Right lobe of liver (tissue), 4 donors: ENCODE data around the gene FSTL4.

Source experiments
- POLR2A ChIP-seq: fragments of 450-650 bp; IDR thresholded peaks from one replicate; pipeline ENCODE4 v1.6.1; 2017; ENCODE audit warnings: antibody characterized with exemption, mild to moderate bottlenecking
- TF ChIP-seq, protein P1 (sequence below), 4 donors: fragments of 200-600 bp in 3 of 4; fragments of 450-650 bp in 1 of 4; IDR thresholded peaks; one replicate each; pipeline versions ENCODE4 v1.5.1 to v1.8.0; 2016 to 2022; ENCODE audit warnings: antibody characterized with exemption in 4 of 4, mild to moderate bottlenecking in 2 of 4
- donor health status: DM: no; HTN: no; CAD: no.
- donor health status: DM: no; HTN: no; CAD: no.
- donor health status: DM: no; HTN: yes; CAD: no.

DNA sequence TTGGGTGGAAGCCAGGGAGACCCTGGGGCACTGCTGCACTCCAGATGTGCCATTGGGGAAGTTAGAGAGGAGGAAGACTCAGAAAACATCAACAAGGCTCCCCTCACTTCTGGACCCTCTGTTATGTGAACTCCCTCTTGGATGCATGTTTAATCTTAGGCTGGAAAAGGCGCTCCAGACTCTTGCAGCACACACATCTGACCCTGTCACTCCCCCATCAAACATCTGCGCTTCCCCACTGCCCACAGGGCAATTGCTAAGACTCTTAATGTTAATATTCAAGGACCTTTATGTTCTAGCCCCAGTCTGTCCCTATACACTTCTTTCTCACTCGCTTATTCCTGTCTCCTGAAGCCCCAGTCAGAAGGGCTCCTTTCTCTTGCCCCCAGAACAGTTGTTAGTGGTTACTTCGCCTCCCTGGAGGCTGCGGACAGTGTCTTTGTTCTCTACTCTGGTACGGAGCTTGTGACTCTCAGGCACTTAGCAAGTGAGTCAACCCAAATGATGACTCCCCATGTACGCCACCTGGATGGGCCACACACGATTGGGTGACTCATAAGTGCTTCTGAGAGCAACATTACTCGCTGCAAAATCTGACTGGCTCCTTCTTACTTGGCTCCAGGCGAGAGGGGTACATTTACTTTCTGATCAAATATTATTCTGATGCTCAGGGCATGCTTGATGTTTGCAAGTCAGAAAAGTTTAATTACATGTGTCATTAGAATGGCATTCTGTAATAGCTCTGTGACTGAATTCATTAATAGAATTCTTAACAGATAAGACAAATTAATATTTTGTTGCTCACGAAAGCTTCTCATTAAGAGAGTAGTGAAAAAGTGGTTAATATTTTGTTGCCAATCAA is 366.9 kb downstream of the FSTL4 start:
- TF ChIP-seq, protein P1, sequence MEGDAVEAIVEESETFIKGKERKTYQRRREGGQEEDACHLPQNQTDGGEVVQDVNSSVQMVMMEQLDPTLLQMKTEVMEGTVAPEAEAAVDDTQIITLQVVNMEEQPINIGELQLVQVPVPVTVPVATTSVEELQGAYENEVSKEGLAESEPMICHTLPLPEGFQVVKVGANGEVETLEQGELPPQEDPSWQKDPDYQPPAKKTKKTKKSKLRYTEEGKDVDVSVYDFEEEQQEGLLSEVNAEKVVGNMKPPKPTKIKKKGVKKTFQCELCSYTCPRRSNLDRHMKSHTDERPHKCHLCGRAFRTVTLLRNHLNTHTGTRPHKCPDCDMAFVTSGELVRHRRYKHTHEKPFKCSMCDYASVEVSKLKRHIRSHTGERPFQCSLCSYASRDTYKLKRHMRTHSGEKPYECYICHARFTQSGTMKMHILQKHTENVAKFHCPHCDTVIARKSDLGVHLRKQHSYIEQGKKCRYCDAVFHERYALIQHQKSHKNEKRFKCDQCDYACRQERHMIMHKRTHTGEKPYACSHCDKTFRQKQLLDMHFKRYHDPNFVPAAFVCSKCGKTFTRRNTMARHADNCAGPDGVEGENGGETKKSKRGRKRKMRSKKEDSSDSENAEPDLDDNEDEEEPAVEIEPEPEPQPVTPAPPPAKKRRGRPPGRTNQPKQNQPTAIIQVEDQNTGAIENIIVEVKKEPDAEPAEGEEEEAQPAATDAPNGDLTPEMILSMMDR (IDR thresholded peaks at IDR 0.05): no peak
- TF ChIP-seq POLR2A: no peak
